ENCODE data around the gene FSHR.

The FSHR gene

DNA sequence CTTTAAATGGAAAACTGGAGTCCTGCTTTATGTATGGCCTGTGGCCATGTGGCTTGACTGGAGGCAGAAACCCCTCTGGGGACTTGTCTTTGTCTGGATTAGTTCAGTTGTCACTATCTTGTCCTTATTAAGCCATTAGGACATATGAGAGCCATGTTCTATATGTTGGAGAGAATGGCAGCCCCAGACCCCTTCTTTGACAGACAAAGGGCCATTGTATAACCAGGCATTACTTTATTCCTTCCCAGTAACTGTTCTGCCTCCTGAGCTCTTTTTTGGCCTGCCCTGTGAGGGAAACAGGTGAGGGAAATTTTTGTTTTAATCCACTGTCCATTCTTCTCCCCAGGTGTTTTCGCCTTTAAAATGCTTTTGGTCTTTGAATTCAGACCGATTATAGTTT, 43.3 kb downstream of the FSHR start:
- DNase-seq (ENCODE audit: low spot score): no peak

DNA sequence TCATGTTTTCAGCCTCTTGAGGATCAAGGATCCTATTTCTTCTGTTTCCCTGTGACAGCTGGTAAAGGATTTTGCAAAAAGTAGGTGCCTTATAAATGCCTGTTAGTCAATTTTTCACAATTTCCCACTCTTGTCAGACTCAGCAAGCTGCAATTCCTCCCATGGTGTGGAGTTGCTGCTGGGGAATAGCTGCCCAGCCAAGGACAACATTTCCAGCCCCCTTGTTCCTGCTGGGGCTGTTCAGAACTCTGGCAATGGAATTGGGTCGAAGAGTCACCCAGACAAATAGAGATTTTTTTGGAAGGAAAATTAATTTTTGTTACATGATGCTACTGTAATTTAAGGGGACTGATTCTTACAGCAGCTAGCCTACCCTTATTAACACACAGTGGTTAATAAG, 43.7 kb downstream of the FSHR start:
- DNase-seq (ENCODE audit: low spot score): no peak

DNA sequence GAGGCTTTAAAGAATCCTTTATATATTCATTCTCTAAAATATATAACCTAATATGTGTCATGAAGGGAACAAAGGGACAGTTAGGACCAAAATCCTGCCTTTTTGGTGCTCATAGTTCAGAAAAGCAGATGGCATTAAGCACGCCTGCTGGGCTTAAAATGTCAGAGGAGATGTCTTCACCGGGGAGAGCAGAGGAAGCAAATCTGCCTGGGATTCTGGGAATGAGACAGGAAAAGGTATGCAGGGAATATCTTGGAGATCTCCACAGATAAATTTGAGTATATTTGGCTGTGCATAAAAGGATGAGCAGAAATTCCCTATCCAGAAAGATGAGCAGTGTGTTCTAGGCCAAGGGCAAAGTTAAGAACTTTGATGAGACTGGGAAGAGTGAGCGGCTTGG, 45.5 kb downstream of the FSHR start:
- no peak for DNase-seq (ENCODE audit: low spot score)

DNA sequence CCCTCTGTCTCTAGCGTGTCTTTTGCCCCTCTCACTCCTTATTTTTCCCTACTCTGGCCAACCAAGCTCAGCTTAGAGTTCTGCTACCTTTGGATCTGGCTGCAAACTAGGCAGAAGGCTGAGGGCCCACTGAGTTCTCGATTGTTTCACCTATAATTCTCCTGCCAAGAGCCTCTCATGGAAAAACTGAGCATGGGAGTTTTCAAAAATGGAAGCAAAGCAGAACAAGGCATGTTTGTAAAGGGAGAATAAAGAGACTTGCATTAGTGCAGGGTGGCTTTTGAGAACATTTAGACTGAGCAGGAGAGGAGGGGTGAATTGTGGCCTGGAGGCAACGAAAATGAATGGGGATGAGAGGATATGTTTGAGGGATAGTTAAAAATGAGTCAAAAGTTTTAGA, 45.9 kb downstream of the FSHR start:
- no peak for DNase-seq (ENCODE audit: low spot score)

DNA sequence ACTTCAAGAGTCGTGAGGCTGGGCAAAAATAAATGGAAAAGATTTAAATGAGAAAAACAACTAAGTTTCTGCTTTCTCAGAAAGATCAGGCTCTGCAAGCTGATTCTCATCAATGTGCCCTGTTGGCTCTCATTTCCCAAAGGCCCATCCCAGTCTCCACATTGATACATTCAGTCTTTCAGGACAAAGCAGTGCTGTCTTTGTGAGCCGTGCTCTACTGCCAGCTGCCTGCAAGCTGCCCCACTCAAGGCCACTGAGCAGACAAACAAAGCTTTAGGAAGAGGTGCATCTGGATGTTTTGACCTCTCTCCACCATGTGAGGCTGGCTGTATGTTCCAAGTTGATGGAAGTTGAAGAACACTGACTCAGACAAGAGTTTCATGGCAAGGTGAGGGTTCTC, 48.8 kb downstream of the FSHR start:
- DNase-seq (ENCODE audit: low spot score): no peak

DNA sequence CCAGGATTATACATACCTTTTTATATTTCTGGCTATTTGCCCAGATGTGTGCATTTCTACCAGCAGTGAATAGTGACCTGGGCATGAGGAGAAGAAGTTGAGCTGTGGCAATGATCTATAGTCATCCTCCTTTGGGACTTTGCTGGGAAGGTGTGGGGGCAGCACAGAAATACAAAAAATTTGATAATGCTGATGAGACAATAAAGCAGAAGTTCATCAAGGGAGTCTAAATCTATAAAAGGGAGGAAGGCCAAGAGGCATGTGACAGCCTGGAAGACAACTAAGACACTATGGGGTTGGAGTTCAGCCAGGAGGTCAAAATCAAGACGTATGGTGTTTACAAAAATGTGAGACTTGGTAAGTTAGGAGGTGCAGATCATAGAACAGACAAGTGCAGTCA, 52.2 kb downstream of the FSHR start:
- DNase-seq (ENCODE audit: low spot score): no peak

DNA sequence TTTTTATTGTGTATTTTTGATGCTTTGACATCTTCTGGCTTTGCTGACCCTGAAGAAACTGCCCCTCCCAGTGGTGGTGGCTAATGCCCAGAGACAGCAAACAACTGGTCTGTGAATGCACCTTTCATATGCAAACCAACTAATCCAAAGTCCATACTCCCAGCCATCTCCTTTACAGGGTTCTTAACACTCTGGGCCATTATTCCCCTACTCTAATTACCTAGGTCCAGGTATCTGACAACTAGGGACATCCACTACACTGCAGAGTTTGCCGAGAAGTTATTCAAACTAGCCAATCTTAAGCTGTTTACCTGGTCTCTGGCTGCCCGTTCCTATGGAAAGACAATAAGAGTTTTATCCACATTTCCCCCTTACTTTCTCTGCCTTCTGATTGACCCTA, 73.6 kb downstream of the FSHR start:
- DNase-seq (ENCODE audit: low spot score): no peak

DNA sequence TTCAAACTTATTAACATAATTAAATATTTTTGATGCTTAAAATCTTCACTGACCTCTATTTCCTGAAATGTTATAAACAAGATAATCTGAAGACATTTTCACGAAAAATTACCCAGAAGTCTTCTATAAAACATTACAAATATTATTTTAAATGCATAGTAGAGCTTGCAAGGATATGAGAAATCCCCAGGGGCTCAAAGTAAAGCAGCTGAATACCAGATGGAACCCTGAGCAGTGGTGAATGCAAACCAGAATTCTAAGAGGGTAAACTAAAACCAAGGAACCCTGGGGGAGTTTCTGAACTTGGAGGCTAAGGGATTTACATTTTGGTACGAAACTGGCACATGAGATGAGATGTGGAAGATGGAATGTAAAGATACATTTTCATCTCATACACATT, 83.6 kb downstream of the FSHR start:
- DNase-seq (ENCODE audit: low spot score): no peak

DNA sequence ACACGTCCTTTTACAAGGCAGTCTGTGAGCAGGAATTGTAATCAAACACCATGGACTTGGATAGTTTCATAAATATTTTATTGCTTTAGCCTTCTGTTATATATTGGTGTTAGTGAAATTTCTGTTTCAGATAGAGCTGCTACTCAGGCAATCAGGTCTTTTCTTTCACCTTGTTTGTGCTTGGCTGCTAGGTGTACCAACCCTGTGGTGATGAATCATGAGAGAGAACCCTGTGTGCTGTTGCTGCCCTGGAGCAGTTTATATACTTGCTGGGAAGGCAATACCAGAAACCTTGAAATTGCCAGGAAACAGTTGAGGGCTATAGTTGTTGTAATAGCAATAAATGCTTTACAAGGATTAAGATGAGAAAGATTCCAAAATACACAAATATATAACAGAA, 84.5 kb downstream of the FSHR start:
- peak; percentile 18 for DNase-seq (ENCODE audit: low spot score)

DNA sequence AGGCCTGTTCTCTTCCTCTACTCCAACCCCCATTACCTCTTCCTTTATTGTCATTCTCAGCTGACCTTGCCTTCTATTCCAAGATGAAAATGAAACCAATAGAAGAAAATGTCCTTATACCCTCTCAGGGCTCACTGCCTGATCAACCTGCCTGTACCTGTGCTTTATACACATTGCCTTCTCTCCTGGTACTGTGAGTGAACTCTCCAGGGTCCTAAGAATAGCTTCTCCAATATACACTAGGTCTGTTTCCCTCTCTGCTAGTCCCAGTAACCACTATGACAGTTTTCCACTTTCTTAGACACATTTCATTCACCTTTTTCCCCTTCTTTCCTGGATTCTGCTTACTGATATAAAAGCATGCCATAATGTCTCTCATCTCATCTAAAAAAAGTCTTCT, 85.7 kb downstream of the FSHR start:
- no peak for DNase-seq (ENCODE audit: low spot score)

DNA sequence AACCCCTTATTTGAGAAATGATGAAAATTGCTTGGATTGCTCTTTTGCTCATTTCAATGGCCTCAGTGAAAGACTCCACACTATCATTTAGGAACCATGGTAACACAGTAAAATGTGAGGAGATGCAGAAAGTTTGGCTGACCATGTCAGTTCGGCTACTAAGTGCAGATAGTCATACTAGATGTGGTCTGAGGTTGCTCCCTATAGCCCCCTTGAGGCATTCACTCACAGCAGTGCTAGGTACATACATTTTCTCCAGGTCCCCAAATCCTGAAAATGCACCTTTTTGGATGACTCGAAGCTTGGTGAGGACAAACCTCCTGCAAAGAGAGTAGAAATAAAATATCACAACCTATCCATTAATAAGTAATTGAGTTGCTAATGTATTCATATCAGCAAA, 86.3 kb downstream of the FSHR start:
- DNase-seq (ENCODE audit: low spot score): no peak

DNA sequence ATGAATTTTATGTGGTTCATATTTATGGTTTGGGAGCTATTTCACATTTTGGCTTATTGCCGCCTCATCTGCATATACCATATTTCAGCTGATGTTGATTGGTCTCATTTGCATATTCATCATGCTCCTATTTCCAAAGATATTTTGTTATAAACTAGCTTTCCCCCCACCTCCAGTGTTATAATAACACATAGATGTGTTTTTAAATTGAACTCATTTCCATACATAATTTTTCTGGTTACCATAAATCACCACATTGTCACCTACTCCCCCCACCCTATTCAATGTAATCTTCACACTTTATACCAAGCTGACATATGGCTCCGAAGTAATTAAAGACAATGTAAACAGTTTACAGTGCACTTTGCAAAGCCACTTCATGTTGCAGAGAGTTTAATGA, 101.2 kb downstream of the FSHR start:
- no peak for DNase-seq (ENCODE audit: low spot score)

DNA sequence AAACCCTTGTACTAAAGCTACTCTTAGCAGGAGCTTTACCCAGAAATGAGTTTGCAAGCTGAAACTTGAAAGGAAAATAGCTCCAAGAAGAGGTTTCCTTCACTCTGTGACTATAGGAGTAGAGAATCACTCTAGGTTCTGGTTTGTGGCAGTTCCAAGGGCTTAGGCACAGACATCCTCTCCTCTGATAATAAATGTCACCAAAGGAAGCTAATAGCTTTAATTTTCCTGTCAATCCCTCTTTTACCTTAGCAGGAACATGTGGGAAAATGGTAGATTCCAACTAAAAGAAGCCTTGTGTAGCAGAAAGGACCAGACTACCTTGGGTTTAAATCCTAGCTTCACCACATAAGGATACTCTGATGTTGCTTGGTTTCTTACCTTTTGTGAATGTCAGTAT, 104.0 kb downstream of the FSHR start:
- DNase-seq (ENCODE audit: low spot score): no peak

DNA sequence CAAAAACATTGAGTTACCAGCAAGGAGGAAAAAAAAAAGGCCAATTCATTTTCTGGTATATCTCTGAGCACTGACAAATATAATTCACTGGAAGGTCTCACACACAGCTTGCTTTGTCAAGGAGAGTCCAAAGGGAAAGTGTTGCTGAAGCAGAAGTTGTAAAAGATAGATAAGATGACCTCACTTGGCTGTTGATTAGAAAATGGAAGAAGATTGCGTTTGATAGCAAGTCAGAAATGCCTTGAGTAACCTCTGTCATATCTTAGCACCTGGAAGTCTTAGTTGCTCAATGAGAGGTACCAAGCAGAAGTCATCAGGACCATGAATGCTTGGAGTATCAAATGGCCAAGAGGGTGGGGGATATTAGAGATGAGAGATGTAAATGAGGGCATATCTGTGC, 105.2 kb downstream of the FSHR start:
- no peak for DNase-seq (ENCODE audit: low spot score)

DNA sequence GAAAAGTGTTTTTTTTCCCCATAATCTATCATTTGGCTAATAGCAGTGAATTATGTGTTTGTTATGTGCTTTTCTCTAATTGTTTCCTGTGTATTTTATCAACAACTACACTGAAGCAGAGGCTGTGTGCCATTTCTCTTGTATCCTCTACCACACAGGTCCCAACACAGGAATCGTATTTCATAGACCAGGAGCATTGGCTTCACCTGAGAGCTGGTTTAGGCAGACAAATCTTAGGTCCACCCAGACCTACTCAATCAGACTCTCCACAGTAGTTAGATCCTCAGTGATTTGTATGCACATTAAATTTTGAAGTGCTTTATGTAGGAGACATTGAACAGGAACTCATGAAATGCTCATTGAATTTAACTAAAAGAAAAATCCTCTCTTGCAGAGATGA, 109.2 kb downstream of the FSHR start:
- no peak for DNase-seq (ENCODE audit: low spot score)

DNA sequence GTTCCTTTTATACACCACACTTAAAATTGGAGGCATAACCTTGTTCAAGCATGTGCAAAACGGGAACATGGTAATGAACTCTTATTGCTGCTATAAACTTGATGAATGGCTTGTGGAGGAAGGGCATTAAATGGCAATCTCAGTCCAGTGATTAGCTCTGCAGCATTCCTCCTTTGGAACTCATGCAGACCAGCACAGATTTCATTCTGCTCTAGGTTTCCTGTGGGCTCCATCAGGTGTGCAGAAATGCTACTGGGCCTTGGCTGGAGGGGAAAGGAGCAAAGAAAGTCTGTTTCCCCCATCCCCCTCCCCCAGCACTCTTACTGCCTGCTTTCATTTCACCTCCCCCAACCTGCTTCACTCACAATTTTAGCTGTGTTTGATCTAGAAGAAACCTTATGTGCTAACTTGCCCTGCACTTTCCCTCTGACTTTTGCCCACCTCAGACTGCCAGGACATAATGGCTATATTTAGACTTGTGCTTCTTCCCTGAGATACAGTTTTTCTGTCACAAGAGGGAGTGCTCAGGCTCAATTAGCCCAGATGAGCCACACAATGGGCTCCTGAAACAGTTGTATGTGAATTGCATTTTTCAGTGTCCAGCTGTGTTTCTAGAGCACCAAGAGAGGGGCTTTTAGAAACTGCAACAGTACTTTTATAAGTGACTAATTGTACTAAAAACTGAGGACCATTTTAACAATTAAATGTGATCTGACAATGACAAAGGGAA, 109.8 kb downstream of the FSHR start:
- peak; percentile 21 for DNase-seq (ENCODE audit: low spot score)

DNA sequence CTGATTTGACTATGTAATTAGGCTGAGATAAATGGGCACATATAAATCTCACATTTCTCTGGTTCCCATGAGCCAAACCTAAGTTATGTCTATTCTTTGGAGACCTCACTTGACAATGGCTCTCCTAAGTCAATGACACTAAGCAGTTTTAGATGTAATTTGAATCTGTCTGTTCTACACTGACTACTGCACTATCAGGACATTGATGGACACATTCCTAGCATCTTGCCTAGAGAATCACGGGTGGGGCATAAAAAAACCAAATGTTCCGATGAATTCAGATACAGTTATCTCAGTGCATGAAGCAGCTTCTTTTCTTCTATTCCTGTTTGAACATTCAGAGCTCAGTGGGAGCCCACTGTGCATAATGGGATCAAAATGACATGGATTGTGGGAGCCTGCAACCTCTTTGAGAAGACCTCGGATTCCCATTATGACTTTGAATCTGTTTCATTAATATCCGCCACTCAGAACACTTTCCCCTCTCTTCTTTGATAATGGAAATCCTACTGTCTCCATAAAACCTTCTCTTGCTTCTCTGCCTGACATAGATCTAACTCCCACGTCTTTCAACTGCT, 110.8 kb downstream of the FSHR start:
- no peak for DNase-seq (ENCODE audit: low spot score)

DNA sequence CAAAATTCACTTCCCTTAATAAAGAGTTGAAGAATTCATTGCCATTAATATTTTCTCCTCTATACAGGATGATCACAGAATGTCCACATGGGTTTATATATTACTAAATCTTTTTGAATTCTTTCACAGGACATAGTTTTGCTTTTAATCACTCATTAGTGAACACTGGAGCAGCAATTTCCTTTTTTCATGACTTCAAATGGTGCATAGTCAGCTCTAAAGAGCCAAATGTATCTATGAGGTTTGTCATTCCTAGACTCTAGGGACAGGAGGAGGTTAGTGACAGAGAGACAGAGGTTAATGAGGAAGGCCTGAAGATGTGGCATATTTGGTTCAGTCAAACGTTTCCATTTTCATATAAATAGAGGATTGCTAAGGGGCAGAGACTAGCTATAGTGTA, 111.8 kb downstream of the FSHR start:
- peak; percentile 30 for DNase-seq (ENCODE audit: low spot score)

DNA sequence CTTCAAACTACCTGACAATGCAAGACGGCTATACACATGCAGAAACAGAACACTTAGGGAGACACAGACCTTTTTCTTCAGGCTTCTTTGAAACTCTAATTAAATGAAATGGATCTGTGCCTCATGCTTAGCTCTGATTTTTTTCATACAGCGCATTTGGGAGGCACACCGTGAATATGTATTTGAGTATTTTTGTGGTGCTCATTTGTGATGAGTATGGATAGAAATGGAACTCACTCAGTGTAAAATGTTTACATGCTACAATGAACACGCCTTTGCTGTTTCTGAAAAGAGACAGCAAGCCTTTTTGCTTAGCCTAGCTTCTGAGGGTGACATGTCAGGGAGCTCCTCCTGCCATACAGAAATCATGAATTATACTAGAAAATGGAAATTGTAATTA, 113.3 kb downstream of the FSHR start:
- no peak for DNase-seq (ENCODE audit: low spot score)

DNA sequence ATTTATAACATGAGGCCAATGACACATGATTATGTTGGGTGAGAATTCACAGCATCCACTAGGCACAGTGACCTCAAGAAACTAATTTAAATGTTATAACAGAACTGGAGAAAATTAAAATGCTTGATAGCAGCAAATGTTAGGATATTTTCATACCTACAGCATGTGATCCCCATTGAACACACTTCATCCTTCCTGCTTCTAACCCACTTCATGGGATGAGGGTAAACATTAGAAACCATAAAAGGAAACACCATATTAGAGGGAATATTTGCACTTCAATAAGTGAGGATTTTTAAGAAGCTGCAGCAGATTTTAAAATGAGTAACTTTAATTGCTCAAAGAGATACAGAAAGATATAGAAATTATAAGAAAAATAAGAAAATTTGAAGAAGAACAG, 117.1 kb downstream of the FSHR start:
- DNase-seq (ENCODE audit: low spot score): no peak

DNA sequence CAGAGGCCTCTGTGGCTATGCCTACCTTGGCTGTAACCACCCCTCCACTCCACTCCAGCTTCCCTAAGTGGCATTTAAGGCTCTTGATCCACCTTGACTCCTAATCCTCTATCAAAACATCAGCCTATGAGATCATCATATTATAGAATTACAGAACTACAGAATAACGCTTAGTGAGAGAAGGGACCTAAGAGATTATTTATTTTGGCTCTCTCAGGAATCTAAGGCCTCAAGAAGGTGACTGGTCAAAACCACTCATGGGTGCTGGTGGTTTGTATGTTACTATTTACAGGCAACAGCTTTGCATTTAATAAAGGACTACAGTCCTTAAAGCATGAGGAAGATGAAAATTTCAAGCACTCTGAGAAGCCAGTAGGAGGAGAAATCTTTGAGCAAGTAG, 118.8 kb downstream of the FSHR start:
- DNase-seq (ENCODE audit: low spot score): peak; percentile 32

DNA sequence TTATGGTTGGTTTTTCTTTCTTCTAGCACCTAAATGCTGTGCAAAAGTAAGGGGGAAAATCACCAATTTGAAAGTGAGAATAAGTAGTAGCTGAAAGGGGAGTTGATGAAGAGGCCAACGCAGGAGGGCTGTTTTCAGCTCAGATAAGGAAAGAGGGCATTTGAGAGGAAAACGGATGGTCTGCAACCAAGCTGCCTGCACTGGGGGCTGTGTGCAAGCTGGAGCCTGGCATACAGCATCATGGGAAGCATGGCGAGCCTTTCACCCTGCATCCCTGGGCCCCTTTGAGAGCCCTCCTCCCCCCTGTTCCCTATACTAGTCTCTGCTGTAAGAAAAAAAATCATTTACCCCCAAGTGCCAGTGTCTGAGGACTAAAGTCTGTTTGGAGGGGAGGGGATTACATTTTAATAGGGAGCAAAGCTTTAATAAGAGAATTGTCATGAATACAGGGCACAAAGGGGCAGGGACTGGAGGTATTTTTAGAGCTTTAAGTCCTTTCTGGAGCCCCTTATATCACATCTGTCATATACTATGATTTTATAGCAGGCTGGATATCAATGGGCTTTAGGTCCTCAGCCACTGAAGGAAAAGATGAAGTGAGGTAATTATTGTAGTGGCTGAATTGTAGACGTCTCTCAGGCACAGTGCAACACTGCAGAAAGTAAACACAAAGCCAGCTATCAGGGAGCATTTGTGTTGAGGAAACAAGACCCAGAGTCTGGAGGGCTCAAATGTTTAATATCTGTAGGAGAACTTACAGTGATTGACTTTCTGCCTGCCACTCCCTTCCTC, 120.7 kb downstream of the FSHR start:
- DNase-seq (ENCODE audit: low spot score): no peak

DNA sequence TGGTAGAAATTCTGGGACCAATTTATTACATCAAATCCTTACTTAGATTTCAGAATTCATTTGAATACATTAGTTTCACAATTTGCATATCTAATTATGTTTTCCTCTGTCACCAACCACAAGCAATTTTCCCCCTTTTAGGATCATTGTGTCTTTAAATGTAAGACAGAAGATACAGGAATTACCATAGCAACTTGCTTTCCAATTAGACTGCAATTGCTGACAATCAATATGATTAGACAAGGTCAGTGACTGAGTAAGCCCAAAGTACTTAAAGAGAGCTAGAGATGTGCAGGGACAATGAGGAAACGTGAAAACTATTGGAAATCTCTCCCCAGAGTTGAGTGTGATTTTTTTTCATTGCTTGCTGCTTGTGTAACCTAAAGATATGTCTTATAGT, 121.4 kb downstream of the FSHR start:
- no peak for DNase-seq (ENCODE audit: low spot score)

DNA sequence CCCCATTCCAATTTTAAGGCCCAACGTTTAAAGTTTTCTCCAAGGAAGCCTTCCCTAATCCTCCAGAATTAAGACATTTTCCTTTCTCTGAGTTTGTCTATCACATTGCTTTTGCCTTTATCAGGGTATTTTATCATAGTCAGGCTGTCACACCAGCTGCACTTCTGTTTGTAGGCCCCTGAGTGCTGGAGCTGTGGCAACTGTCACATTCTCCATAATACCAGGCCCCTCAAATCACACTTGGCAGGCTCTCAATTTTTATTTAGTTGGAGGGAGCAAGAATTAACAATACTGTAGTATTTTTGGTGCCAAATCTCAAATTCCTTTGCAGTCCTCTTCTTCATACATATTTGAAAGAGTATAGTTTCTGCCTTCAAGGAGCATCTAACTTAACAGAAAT, 122.2 kb downstream of the FSHR start:
- no peak for DNase-seq (ENCODE audit: low spot score)

Measured in kidney tubule cell (primary cell).